Measurements from ENCODE around the gene SH2D7.

SH2D7 gene

DNA sequence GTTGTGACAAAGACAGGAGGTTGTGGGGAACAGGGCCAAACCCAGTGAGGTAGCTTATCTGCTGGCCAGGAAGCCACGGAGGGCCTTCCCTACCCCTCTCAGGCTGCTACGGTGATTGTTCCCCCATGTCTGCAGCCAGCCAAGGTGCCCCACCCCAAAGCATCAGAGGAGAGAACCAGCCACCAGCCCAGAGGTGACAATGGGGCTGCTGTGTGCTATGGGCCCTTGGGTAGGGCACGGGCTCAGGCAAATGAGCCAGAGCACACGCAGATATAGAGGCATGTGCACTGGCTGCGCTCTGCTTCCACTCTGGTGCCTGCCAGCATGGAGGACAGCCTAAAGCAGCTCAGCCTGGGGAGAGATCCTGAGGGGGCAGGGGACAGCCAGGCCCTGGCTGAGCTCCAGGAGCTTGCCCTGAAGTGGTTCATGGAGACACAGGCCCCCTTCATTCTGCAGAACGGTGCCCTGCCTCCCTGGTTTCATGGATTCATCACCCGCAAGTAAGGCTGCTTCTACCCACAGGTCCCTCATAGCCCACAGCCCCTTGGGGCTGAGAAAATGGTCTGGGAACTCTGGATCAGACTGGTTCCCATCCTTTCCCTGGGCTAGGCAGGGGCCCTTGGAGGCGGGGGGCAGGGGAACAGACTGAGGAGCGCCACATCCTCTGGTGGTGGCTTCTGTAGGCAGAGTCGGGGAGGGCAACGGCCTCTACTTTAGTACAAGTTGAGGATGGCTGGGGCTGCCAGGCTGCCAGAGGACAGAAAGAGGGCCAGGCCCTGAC is at the start of gene SH2D7:
Gene SH2D7, plus strand, starts transcription at position 301 of the 781 bp plus-strand sequence. Its CDS starts 24 bp downstream, at position 325.
- no peak for DNase-seq

DNA sequence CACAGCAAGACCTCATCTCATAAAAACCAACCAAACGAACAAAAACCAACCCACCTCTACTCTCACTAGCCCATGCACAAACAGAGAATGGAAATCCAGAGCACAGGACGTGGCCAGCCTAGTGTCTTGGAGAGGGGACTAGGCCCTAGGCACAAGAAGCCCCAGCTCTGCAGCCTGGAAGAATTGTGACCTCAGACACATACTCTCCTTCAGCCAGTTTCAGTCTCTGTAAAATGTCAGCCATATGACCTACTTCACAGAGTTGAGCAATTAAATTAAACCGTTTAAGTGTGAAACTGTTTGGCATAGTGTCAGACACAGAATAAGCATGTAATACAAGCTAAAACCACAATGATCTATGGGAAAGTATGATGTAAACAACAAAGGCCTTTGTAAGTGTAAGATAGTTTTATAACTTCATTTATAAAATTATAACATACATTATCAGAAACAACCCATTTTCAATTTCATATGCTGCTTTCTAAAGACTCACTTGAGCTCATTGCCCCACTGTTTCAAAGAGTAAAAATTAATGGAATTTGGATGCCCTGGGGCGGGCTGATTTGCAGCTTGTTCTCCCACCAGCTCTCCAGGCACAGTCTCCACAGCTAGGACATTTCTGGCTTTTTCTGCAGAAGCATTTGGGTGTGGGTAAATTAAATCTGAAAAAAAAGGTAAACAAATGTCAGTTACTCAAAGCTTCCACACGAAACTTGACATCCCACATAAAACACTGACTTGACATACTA is 47.8 kb upstream of the SH2D7 start:
- no peak for DNase-seq

DNA sequence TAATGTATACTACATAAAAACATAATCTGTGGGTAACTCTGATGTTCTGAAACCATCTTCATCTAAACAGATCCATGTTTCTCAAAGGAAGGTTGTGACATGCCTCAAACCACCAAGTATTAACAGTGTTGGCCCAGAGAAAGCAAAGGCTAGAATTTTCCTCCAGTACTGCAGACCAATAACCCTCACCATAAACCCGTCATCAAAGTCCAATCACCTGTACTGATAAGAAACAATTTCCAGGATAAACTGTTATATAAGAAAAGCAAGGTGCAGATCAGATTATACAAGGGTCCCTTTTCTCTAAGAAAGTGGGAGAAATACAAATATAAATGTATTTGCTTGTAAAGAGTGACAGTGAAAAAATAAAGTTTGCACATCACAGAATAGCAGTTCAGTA is 47.2 kb upstream of the SH2D7 start:
- DNase-seq = no peak

DNA sequence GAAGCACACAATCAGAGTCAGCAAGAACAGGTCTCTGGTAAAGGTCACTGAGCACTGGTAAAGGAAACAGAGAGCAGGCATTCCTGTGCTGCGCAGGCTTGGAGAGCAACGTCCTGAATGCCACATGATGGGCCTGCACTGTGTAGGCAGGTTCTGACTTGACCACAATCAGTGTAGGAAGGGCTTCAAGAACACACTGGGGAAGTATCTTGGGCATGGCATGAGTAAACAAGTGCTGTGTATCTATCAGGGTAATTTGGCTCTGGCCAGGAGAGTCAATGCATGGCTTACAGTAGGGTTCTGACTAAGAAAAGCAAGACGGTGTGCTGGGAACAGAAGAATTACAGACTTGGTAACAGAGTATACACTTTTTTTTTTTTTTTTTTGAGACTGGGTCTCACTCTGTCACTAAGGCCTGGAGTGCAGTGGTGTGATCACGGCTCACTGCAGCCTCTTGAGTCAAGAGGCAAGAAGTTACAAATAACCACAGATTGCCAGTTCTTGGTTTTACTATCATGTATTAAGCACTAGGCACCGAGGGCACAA is 45.5 kb upstream of the SH2D7 start:
- DNase-seq = no peak

DNA sequence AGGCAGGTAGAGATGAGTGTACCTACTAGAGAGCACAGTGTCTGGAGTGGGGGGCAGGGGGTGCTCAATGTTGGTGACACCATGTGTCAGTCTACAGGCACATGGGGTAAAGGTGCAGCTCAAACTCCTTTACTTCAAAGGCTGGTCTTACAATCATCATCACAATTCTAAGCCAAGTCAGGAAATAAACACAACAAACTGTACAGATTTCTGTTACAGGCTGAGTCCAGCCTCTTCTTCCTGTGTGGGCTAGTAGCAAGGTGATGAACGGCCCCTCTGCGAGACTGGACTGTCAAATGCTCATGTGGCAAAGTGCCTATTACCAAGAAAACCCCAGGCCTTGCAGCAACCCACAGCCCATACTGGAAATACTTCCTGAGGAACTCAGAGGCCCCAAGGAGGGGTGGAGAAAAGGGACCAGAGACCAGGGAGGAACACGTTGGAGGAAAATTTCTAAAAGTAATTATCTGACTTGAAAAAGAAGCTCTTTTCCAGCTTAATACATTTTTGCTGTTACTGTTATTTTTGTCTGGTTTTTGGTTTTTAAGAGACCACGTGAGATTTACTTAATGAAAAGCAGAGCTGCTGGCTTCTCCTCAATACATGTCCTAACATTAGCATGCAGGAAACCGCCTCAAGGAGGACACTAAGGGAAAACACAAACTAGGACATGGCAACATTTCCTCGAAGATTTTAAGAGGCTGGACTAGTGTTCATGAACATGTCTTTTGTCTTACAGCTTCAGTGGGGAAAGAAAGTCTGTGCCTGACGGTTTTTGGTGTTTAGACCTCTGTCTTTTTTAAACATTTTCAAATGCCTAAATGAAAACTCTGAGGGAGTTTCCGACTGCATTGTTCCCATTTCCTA is 44.4 kb upstream of the SH2D7 start:
- DNase-seq = peak; percentile 67

DNA sequence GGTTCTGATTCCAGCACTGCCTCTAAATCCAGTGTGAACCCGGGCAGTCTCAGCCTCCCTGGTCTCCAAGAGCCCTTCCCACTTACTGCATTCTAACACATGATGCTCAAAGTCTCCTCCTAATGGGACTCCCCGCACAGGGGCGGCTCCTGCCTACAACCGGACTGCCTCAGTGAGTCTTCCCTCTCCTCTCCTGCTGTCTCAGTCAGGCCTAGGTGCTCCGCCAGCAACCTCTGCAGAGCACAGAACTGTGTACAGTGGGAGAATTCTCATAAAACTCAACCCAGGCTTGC is 43.8 kb upstream of the SH2D7 start:
- no peak for DNase-seq

DNA sequence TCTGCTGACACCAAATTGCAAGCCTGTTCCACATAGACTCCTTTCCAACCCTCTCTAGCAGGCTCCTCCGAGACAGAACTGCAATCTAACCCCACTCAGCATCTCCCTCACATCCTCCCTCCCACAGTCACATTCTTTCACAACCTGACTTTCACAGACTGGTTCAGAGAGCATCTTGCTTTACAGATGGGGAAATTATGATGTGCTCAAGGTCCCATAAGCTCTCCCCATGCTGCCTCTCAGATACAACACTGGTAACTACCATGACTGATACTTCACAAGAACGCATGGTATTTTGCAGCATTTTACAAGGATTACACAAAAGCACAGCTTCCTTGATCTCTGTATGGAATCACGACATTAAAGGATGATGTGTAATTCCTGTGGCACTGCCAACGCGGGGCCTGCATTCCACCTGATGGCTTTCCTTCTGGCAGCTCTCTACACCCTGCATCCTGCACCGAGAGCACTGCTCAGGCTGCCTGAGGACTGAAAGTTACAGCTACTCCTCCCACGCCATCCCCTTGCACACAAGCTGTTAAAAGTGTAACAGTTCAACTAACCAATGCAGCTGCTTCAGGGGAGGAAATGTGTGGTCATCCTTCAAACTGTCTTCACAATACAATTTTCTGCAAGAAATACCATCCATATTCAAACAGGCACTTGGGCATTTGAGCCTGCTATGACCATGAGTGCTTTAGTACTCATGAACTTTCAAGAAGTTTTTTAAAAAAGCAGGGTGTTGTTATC is 42.5 kb upstream of the SH2D7 start:
- DNase-seq = peak; percentile 100

DNA sequence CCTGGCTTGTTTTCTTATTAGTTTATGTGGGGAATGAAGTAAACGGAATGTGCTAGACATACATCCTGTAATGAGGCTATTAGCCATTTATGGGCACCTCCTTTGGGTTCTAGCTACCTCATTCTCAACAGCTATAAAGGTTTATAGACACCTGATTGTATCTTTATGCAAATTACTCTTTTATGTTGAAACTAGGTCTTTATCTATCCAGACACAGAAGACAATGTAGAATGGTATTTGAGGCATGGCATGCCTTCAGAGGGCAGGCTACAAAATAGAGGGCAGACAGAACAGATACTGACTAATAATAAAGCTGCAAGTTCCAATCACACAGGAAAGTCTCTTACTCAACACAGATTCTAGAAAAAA is 41.9 kb upstream of the SH2D7 start:
- DNase-seq = peak; percentile 58

DNA sequence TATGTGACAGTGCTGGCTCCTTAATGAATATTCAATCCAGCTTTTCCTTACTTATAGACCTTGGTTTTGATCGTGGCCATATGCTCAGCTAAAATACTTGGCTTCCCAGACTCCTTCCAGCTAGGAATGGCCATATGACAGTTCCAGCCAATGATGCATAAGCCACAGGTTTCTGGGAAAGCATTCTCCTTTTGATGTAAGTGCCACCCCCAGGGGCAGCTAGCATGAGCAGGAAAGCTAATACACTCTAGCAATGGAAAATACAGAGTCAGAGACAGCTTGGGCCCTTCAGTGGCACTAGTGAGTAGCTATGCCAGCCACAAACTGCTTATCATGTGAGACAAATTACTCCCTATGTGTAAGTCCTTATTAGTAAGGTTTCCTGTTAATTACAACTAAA is 41.5 kb upstream of the SH2D7 start:
- DNase-seq = no peak

DNA sequence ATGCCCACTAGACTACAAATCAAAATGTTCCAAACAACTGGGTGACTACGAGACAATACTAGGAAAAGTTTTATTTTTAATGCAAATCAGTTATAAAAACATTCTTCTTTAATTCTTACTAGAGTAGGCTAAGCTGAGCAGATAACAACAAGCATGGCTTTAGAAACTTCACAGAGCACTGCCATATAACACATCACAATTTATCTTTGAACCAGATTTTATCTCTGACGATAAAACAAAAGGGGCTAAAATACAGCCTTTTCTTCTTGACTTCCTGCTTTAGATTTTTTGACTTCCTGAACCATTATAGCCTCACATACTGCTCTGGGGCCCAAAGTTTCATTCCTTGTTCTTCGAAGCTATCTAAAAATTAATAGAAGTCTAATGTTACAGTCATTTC is 40.8 kb upstream of the SH2D7 start:
- DNase-seq = no peak

DNA sequence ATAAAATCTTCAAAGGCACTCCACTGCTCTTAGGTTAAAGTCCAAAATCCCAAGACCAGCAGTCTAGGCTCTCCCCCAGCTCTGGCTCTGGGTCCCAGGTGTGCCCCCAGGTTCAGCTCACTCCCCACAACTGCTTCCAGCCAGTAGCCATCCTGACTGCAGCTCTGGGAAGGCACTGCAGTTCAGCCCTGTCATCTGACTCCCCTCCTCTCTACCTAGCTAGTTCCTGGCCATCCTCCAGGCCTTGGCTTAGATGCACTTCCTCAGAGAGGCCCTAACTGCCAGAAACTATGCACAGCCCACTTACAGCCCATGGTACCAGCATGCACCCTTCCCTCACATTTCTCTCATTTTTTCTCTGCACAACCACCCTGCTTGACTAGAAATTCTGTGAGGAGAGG is 40.4 kb upstream of the SH2D7 start:
- peak; percentile 92 for DNase-seq

DNA sequence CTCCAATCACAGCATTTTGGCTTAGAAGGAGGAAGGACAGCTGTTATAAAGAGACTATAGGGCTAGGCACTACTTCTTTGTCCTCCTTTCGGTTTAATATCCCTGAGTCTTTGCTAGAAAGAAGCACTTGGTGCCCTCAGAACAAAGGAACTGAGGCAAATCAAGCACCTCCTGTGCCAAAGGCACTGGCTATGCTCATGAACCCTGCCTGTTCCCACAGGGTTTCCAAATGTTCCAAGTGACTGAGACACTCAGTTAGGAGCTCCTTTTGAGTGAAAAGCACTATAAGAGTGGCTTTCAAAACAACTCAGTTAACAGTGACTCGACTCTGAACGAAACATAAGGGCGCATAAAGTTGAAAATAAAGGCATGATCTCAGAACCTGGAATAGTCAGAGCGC is 39.8 kb upstream of the SH2D7 start:
- no peak for DNase-seq

DNA sequence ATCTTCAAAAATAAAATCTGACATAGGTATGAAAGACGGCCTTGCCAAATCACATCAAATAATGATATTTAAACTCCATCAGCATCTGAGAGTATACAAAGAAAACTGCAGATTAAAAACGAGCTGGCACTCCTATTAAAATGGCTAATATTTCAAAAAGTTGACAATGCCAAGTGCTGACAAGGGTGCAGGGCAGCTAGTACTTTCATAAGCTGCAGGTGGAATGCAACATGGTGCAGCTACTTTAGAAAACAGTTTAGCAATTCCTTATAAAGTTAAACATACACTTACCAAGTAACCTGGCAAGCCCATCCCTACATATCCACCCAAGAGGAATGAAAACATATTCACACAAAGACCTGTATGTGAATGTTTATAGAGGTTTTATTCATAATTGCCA is 37.8 kb upstream of the SH2D7 start:
- DNase-seq = no peak

DNA sequence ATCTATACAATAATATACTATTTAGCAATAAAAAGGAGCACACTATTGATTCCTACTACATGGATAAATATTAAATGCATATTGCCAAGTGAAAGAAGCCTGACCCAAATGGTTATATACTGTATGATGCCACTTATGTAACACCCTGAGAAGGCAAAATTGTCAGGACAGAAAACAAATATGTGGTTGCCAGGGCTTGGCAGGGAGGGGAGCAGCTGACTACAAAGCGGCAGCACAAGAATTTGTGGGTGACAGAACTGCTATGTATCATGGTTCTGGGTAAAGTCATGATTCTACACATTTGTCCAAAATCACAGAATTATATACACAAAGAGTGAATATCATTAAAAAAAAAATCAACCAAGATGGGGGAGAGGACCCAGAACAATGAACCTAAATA is 37.4 kb upstream of the SH2D7 start:
- DNase-seq = no peak

DNA sequence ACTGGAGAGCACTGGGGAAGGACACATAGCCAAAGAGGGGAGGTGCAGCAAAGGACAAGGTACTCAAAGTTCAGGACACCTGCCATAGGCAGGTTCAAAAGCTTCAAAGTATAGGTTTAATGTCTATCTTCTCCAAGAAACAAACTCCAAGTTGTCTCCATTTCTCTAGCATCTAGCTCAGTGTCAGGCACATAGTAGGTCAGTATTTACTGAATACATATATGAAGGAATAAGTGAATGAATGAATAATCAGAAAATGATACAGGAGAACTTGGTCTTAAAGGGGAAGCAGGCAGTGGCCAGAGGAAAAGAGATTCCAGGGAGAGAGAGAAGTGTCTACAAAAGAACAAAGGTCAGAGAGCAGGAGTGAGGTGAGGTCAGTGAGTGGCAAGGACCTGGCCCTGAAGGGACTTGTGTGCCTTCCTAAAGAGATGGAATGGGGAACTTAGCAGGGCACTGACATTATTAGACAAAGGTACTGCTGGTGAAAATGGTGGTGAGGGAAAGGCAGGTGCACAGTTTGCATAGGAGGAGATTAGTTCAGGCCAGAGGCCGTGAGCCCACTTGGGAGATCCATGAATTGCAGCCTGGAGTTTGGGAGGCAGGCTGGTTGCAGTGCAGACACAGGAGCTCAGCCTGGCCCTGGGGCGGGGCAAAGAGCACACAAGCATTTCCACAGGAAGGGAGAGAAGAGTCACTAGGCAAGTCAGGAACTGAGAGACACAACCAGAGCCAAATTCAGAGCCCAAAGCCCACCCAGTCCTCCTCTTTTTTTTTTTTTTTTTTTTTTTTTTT is 36.2 kb upstream of the SH2D7 start:
- peak; percentile 75 for DNase-seq

DNA sequence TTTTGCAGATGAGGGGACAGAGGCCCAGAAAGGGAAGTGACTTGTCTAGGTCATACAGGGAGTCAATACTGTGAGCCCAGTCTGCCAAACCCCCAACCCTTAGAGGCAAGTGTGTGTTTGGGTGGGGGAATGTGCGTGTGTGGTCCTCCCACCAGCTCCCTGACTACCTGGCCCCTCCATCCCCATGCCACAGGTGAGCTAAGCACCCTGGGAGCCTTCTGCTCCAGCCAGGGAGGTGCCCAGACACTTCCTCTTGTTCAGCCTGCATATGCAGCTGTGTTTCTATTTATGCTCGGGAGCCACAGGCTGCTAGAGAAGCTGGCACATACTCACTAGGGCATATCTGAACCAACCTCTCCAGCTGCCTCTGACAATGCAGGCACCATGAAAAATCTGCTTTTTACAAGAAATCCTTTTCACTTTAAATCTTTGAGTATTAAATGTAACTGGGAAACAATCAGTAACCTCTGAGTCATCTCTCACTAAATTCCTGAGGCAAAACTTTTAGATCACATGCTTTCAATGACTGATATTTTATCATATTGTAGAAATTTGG is 35.6 kb upstream of the SH2D7 start:
- peak; percentile 49 for DNase-seq

DNA sequence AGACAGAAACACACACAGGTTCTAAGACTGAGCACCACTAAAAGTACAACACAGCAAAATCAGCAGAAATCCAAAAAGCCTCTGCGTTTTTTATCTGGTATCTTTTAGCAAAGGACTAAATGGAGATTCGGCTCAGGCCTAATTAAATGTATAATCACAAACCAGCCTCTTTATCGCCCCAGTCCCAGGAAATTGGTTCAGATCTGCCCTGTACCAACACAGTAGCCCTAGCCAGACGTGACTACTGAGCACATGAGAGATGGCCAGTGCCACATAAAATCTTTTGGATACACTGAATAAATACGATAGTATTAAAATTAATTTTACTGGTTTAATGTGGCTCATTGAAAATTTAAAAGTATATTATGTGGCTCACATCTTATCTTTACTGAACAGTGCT is 34.6 kb upstream of the SH2D7 start:
- no peak for DNase-seq

DNA sequence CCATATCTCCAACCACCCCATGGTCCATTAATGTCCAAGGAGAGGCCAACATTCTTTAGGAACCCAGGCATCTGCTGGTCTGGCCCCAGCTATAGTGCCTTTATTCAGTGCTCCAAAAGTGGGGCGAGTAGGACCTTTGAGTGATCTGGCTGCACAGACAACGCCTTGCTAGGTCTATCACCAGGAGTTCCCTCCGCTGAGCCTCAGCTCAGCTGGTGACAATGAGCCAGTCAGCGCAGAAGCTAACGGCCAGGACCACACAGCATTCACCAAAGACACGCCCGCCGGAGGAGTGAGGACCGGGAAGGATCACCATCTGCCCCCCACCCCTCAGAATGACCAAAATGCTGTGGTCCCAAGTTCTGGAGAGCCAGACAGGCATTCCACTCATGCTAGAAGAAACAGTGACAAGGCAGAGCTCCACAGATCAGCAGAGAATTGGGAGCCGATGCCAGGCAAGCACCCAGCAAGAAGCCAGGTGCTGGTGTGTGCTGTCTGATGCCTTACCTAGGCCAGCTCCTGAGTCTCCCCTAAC is 33.9 kb upstream of the SH2D7 start:
- DNase-seq = no peak

DNA sequence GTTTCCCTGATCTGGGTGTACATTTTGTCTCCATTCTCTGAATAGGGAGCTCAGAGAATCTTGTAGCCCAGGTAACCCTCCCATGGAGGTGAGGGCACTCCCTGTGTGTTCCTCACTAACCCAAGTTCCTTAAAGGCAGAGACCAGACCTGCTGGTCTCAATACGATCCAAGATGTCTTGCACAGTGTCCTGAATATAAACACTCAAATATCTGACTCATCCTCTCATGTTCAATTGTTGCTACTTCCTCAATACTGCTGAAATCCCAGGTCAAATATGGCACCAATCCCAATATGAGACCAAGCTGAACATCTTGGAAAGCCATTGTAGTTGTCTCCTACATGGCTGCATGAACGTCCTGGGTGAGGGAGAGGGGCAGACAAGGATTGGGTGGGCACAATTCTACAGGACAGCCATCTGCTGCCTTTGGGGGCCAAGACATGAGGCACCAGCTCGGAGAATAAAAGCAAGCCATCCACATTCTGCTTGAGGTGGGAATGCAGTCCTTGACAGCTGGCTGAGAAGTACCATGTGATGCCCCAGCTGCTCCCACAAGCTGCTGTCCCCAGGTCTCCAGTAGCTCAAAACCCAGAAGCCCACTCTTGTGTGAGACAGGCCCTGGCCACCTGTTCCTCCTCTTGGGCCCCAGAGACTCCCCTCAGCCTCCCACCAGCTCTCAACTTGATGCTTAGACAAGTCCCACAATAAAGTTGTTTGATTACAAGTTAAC is 33.1 kb upstream of the SH2D7 start:
- no peak for DNase-seq

DNA sequence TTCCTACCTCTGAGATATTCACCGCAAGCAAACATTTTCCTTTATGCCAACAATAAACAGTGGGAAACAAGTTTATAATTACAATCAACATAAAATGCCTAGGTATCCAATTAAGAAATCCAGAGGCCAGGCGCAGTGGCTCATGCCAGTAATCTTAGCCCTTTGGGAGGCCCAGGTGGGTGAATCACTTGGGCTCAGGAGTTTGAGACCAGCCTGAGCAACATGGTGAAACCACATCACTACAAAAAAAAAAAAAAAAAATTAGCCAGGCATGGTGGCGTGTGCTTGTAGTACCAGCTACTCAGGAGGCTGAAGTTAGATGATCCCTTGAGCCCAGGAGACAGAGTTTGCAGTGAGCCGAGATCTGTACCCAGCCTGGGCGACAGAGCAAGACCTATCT is 32.1 kb upstream of the SH2D7 start:
- no peak for DNase-seq
